Kasumi-1 (cell line): ENCODE measurements around the gene DOCK7.
"Not testable (repeated sequence)": the region's sequence is repeated elsewhere in the genome, so short reads cannot be mapped to it uniquely, and the experiment has no call there.

Source experiments
- DNase-seq, 2 experiments: peaks; one replicate each; lab custom pipeline; 2025; lab: John Stamatoyannopoulos, UW

The DOCK7 gene

DNA sequence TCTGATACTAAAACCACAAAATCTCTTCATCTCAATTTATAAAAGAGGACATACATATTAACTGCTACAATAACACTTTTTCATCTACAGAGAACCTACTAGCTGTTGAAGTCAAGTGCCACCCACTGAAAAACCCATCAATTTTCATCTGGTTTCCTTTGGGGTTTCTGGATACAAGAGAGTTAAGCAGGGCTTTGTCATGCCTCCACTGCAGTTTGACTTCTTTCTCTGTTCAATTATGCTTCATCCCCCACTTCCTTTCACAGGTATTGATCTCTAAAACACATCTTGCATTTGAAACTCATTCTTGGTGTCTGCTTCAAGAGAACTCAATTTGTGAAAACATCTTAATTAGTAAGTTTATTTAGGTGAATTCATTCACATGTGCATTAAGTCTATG is 151.3 kb downstream of the DOCK7 start:
- no peak for DNase-seq

DNA sequence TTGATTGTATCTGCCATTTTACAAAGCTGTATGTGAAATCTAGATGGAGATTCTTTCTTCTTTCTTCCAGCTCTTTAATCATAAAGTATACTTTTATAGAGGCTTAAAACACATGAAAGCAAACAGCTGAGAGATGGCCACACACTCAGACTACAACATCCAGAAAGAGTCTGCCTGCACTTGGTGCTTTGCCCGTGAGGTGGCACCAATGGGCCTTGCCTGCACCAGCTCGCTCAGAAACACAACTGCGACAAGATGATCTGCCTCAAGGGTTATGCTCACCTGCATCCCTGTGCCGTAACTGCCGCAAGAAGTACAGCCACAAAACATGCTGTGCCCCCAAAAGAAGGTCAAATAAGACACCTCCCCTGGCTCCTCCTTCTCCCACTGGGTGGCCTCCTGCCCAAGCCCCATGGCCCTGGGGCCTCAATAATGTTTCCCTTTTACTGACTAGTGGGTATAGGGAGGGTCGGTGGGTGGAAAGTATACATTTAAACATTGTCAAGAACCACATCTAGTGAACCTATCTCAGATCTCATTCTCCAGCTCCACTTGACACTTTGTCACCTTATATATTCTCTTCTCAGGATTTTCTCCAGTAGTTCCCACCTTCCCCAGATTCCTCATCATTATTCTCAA is 157.6 kb downstream of the DOCK7 start:
- DNase-seq = no peak

GRCh38 chr1:62529227-62529626 is 159.0 kb downstream of the DOCK7 start:
- no peak for DNase-seq

GRCh38 chr1:62528015-62528414 is 160.2 kb downstream of the DOCK7 start:
- no peak for DNase-seq

- not testable (repeated sequence) for DNase-seq
These were observed 160.8 kb downstream of the DOCK7 start for GRCh38 chr1:62527346-62527745.

- no peak for DNase-seq
These were observed 164.3 kb downstream of the DOCK7 start for GRCh38 chr1:62523860-62524259.

DNA sequence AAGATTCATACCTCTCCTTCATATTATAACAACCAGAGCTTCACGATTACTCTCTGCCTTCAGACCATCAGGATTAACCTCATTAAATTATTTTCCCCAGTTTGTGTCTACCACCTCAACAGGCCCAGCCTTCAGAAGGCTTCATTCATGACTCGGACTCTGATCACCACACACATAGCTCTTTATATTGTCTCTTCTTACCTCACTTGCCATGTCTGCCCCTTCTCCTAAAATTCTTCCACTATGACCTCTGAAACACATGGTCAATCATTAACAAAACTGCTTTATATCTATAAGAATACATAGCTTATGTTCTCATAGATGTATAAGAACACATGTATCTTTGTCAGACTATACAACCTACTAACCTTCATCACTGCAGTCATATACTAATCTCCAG is 171.6 kb downstream of the DOCK7 start:
- DNase-seq = no peak

GRCh38 chr1:62514746-62515423 is 173.3 kb downstream of the DOCK7 start:
- peak; percentile 15 to 26 for DNase-seq

GRCh38 chr1:62513013-62513412 is 175.2 kb downstream of the DOCK7 start:
- no peak for DNase-seq

- DNase-seq = no peak
These were observed 179.2 kb downstream of the DOCK7 start for GRCh38 chr1:62509028-62509427.

- DNase-seq = peak; percentile 62 to 69
These were observed 179.9 kb downstream of the DOCK7 start for GRCh38 chr1:62508187-62508758.

DNA sequence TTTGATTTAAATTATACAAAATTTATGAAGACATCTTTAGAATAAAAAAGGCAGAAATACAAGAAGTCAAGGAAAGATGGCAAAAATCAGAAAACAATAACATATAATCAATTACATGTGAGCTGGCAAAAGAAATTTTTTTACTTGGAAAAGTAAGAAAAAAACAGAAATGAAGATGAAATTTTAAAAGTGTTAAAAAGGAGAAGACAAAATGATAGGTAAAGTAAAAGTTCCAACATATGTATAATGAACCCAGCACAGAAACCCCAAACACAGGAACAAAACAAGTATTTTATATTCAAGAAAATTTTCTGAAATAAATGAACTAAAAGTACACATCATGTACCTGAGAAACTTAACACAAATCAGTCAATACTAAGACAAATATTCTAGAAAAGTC is 188.0 kb downstream of the DOCK7 start:
- DNase-seq = no peak

- DNase-seq = no peak
These were observed 194.0 kb downstream of the DOCK7 start for GRCh38 chr1:62494137-62494536.

DNA sequence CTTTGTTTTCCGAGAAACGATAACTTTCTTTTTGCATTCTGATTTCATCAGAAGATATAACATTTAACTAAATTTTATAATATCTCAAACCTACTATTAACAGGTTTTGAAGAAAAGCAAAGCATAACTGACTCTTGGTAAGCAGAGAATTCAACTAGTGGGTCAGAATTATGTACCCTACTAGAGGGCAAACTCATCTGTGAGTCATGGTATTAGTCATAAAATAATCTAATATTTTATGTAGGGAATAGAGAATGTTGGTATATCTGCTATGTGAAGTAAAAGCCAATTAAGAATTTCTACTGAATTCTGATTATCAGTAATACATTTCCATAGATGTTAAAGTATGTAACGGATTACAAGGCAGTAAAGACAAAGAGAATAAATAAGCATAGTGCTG is 194.5 kb downstream of the DOCK7 start:
- no peak for DNase-seq

GRCh38 chr1:62492521-62492920 is 195.7 kb downstream of the DOCK7 start:
- DNase-seq = no peak

GRCh38 chr1:62487956-62488355 is 200.2 kb downstream of the DOCK7 start:
- DNase-seq = no peak

DNA sequence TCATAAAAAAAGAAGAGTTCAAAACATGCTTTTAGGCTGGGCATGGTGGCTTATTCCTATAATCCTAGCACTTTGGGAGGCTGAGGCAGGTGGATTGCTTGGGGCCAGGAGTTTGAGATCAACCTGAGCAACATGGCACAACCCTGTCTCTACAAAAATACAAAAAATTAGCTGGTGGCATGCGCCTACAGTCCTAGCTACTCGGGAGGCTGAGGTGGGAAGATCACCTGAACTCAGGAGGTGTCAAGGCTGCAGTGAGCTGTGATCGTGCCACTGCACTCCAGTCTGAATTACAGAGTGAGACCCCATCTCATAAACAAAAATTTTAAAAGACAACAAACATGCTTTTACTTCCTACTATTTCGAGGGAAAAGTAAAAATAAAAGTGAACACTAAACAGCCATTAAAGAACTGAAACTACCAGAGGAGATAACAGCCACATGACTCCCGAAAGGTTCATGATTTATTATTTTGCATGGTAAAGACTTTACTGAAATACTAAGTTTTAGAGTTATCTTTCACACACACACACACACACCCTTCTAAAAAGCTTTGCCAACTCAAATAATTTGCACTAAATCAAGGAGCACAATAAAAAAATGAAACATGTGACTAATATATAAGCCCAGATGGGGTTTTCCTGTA is 203.2 kb downstream of the DOCK7 start:
- DNase-seq = no peak

GRCh38 chr1:62481681-62482080 is 206.5 kb downstream of the DOCK7 start:
- DNase-seq = no peak

- DNase-seq = no peak
These were observed 211.5 kb downstream of the DOCK7 start for GRCh38 chr1:62476525-62477219.

DNA sequence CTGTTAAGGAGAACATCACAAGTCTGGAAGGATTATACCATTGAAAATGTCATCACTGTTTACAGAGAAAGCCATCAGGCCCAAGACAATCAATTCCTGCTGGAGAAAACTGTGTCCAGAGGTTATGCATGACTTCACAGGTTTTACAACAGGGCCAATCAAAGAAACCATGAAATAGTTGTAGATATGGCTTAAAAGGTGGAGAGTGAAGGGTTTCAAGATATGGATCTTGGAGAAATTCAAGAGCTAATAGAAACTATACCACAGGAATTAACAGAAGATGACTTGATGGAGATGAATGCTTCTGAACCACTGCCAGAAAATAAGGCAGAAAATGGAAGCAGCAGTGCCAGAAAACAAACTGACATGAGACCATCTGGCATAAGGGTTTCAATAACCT is 221.1 kb downstream of the DOCK7 start:
- no peak for DNase-seq

GRCh38 chr1:62462370-62462769 is 225.8 kb downstream of the DOCK7 start:
- DNase-seq = no peak

GRCh38 chr1:62457955-62458354 is 230.2 kb downstream of the DOCK7 start:
- DNase-seq = no peak
